CD4-positive, alpha-beta T cell treated with Interleukin-4 for 4 hours (primary cell): ENCODE results near the gene SULT4A1.

Experiments used
- DNase-seq: peaks from one replicate; pipeline ENCODE4 v3.0.0-alpha.2; 2020

Gene SULT4A1

DNA sequence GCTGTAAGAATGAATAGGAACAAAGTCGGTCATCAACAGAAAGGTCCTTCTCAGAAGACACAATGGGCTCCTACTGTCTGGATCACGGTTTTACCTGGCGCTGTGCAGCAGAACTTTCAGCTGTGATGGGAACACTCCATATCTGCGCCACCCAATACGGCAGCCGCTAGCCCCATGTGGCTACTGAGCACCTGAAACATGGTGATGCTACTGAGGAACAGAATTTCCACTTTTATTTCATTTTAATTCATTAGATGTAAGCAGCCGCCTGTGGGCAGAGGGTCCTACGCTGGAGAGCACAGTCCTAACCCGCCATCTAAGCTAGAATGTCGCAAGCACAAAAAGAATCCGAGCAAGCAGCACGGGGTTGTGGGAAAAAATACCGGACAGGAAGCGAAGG lies 2.7 kb downstream of the SULT4A1 start:
- DNase-seq: no peak

DNA sequence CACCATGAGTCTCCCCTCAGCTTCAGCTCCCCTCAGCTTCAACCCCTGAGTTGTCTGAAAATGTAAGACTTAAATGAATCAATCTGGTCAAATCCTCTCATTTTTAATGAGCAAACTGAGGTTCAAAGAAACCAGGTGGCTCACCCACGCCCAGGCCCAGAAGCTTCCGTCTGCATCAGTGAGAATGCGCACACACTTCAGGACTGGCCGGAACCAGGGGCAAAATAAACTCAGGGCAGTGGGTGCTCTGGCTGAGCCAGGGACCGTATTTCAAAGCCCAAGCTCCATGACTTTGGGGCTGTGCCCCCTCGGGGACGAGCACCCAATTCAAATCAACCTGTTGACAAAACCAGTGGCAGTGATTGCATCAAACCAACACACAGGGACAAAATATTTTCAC lies 3.1 kb downstream of the SULT4A1 start:
- no peak for DNase-seq

DNA sequence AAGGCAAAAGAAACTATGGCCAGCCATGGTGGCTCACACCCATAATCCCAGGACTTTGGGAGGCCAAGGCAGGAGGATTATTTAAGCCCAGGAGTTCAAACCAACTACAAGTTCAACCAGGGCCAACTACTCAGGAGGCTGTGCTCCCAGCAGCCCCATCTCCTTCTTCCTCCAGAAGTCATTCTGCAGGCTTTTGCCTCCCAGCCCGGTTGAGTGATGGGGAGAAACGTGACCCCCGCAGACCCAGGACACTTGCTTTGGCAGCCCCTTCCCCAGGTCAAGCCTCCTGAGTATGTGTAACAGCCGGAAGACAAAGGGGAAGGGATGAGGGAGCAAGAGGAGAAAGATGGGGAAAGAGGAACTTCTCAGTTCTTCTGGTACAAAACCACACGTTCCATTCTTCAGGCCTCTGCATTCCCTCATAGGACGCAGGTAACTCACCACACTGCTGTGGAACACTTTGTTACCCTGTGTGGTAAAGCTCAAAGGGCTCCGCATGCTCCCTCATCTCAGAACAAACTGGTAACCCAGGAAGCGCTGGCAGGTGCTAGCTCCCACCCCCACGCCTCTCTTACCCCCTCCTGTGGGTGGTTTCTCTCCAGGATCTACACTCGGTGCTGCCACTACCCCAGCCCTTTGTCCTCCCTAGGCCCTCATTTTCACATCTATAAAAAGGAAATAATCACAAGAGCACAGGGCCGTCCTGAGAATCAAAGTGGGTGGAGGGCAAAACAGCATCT lies 4.0 kb downstream of the SULT4A1 start:
- DNase-seq: no peak

DNA sequence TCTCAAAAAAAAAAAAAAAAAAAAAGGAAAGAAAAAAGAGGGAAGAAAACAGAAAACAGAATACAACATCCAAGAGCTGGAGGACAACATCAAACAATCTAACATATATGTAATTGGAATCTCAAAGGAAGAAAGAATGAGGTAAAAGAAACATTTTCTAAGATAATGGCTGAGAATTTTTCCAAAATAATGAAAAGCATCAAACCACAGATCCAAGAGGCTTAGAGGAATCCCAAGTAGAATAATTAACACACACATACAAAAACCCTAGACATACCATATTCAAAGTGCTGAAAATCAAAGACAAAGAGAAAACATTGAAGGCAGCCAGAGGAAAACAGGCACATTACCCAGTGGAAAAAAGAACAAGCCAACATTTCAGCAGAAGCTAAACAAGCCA lies 4.9 kb downstream of the SULT4A1 start:
- no peak for DNase-seq

DNA sequence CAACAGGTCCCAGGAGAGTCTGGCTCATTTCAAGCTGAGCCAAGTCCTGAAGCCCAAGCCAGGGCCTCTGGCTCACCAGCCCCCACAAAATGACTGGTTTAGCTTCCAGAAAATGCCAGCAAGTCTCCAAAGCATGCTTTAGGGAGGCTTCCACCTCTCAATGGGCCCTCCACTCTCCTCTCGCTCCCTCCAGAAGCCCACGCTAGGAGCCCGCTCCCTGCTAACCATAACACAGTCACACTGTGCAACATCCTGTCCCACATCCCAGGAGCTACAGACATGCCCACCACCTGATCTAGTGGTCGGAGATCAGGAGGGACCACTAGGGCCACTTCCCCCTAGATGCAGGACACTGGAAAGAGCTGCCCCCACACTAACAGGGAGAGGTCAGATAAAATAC lies 6.9 kb downstream of the SULT4A1 start:
- no peak for DNase-seq

DNA sequence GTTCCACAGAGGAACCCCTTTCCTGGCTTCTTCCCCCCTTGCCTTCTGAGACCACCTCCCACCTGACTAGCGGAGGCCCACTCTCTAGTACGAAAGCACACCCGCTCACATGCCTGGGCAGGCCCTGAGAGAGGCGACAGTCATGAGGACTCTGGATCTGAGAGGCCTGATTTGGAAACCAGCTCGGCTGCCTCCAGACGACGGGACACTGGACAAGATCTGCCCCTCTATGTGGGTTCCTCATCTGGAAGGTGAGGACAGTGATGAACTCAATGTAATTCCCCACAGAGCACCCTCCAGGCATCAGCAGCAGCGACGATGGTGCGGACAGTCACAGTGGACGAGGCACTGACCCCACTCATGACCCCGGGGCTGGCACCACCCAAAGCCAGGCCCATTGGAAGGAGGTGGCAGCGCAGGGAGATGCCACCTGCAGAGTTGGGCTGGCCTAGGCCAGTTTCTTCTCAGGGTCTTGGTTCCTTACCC lies 7.5 kb downstream of the SULT4A1 start:
- no peak for DNase-seq

DNA sequence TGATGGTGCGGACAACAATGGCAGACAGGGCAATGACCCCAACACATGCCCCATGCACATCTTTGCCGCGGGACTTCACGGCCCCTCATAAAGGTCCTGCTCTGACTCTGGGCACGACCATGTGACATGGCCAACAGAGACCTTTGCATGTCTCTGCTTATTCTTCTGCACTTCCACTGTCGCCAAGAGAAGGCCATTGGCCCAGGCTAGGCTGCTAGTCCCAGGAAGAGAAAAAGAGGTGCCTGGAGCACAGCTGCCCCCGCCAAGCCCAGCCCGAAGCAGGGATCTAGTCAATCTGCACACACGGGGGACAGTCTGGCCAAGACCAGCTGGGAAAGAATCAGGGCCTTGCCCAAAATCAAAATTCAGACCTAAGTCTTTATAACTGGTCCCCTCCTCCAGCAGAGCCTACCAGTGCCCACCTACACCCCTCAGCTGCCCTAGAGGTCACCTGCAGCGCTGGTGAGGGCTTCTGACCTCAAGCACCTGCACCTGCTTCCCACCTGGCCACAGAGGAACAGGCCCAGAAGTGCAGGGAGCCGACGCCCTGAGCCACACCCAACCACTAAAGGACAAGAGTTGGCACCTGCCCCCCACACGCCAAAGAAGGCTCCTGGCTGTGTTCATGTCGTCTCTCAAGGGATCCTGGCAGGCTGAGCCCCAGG lies 8.1 kb downstream of the SULT4A1 start:
- DNase-seq: no peak

DNA sequence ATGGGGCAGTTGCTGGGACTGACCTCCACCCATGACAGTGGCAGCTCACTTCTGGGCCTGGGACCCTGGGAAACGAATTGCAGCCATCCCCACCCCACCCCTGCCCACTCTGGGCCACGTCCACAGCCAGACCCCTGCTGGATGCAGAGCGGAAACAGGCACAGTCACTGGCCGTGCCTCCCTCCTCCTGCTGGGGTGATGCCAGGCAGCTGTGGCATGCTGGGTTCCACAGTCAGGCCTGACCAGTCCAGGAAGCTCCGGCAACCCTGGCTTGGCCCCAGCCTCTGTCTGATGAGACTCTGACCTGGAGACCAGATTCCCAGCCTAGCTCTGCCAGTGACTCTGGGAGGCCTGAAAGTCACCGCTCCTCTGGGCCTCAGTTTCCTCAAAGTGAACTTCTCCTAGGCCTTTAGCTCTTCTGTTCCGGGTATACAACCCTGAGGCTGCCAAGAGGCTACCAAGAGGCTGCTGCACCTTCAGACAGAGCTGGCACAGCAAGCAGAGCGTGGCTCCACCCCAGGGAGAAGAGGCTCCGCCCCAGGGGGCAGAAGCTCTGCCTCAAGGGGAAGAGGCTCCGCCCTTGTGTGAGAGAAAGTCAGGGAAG lies 8.9 kb downstream of the SULT4A1 start:
- DNase-seq: no peak

DNA sequence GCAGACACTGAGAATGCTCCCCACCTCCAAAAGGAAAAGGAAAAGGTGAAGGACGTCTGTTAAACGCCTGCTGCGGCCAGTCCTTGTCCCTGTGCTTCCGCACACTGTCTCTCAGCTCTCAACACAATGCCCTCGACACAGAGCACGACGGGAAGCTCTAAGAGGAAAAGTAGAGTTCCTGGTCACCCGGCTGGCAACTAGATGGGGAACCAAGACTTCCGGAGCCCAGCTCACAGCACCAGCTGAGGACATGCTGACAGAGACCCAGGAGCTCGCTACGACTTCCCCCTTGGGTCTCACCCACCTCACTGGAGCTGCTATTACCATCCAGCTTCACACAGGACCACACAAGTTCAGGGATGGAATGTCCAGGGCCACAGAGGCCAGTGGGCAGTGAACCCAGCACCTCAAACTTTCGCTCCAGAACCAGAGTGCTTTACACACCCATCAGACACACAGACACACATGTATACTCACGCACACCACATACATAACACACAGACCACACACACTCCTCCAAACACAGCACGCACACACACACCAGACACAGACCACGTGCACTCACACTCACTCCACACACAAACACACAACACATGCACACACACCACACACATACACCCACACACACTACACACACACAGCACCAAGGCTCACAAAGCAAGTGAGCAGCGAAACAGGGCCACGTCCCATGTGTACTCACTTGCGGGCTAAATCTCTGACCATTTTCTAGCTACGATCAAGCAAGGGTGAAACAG lies 9.6 kb downstream of the SULT4A1 start:
- no peak for DNase-seq

DNA sequence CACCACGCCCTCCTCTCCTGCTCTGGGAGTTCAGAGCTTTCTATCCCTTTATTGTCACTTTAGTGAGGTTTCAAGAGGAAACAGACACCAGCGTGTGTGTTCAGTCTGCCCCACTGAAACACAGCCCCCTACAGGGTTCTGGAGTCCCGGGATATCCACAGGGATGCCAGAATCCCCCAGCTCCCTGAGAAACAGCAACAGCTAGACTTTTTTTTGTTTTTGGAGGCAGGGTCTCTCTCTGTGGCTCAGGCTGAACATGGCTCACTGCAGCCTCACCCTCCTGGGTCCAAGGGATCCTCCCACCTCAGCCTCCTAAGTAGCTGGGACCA lies 10.4 kb downstream of the SULT4A1 start:
- DNase-seq: no peak

DNA sequence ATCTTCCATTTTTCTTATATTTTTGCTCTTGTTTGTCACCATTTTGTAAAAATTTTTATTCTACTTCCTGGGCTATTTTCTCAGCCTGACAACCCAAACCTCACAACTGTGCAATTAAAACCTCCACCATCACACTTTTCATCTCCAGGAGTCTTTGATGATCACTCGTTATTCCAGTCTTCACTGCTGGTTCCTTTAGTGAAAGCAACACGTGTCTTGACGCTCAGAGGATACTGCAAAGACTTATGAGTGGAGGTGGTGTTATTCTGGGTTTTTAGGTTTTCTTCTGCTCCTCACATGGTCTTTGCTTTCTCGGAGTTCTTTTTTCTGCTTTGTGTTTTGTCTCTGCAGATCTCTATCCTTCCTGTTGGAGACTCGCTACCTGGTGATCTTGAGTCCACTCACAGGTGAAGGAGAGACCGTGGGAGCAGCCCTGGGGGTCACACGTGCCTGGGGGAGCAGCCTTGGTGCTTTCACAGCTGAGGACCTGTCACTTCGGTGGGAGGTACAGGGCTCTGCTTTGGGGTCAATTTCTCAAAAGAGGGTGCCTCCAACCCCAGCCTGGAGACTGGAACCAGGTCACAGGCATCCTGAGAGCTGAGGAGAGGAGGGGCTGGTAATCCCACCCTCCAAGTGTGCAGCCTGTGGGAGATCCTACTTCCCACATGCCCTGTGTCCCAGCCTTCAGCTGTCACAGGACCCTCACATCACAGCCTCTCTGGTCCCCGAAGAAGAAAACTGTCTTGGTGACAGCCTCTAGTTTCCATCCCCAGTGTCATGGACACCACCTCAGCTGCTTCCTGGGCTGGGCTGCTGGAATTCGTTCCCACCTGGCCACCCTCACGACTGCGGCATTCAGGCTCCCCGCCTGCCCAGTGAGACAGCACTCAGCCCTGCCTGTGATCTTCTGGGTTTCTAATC lies 11.0 kb downstream of the SULT4A1 start:
- DNase-seq: no peak

DNA sequence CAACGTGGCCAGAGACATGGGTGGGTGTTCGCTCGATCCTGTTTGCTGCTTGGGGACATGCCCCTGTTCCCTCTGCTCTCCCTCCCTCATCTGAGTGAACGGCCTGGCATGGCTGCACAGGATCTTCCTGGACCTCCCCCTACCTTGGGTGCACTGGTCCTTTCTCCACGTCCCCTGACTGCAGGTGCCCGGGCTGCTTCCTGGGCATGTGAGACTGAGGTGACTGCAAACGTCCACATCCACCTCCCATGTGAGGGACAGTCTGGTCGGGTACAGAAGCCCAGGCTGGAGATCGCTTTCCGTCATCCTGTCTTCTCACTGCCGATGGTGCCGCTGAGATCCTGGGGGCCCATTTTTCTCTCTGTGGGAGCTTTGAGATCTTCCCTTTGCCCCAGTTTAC lies 11.8 kb downstream of the SULT4A1 start:
- DNase-seq: no peak

DNA sequence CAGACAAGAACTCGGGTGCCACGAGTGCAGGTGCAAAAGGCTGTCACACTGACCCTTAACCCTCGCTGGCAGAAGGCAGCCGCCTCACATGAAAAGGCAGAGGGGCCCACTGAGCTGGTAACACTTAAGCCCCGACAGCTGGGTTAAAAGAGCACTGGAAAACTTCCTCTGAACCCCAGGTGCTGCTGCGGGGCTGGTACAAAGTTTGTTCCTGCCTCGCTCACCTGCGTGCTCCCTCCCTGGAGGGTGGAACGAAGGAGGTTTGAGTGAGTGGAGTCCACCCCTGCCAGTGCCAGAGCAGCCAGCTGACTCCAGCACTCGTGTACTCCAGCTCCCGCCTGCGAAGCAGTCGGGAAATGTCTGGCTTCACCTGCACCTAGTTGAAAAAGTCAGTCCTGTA lies 12.6 kb downstream of the SULT4A1 start:
- no peak for DNase-seq

DNA sequence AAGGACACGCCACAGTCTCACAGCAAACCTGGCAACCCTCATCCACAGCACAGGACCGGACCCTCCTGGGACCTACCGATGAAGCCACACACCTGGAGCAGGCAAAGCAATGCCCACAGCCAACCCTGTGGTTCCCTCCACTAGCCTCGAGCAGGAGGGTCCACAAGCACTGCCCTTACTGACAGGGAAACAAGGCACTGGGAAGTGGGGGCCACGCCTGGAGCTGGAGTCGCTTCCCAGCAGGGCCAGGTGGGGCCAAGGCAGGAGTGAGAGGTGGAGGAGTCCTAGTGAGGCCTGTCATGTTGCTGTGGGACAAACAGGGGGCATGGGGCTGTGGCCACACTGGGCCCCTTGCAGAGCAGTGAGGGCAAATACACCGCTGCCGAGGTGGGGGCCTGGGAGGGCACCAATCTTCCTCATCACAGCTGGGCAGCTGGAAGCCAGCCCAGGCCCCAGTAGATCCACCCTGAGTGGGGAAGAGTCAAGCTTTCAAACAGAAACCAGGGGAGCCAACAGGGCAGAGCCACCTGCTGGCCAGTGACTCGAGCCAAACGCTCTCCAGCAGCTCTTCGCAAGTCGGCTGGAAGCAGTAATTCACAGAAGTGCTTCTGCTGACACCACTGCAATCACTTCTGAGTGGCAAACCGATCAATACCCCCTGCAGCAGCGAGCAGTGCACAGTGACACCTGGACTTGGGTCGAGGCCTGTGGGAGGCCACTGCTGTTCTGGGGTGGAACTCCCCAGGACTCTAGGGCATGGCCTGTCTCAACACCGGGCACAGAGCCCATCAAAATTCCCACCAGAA lies 13.7 kb downstream of the SULT4A1 start:
- no peak for DNase-seq

DNA sequence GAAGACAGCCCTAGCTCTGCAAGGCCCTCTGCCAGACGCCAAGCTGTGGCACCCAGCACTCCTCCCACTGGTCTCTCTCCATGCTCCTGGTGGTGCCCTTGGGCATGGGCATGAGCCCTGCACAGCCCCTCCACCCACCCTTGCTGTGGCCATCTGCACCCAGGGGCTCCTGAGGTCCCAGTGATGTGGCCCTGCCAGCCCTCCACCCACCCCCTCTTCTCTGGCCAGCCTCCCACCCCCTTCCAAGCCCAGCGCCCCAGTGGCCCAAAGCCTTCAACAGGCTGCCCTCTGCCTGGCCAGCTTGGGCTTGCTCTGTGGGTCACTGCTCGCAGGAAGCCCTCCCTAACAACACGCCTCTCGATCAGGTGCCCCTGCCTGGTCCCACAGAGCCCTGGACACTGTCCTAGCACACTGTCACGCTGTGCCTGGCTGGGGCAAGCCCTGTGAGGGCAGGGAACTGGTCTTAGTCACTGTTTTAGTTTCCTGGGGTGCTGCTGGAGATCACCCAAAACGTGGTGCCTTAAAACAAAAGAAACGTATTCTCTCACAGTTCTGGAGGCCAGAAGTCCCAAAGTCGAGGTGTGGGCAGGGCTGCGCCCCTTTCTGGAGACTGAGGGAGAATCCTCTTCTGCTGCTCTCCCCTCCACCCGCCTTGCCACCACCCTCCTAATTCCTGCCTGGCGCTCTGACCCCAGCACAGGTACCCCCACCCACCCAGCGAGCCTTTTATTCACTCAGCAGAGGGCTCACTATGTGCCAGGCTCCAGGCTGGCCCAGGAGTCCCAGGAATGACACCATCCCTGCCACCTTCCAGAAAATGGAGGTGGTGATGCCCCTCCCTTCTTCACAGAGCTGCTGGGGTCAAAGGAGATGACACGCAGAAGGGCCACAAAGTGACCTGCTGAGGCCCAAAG lies 14.7 kb downstream of the SULT4A1 start:
- no peak for DNase-seq

DNA sequence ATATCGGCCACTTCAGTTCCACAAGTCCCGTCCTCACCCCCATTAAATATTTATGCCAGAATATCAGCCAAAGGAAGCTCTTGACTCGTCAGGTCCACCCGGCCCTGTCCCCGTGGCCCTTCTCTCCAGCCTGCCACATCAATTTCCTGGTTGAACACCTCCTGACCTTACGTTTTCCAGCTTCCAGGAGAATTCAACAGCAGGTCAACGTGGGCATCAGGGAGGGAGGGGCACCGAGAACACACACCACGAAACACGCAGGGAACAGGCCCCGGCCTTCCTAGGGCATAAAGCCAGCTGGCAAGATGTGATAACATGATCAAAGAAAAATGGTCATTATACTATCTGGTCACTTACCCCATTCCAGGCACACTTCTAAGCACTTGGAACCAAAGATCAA lies 15.3 kb downstream of the SULT4A1 start:
- no peak for DNase-seq

DNA sequence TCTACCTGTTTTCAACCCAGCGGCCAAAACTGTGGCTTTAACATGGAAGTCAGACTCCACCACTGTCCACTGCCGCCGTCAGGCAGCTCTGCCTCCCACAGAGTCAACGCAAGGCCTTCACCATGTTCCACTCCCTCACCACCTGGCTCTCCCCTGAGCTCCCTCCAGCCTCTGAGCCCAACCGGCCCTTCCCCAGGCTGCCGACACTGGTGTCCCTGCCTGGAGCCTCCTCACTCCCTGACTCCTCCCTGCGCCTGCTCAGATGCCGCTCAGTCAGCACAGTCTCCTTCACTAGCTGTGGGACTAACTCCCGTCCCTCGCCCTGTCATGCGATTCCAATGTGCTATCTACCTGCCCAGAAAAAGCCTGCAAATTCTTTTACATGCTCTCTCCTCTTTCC lies 16.3 kb downstream of the SULT4A1 start:
- no peak for DNase-seq

DNA sequence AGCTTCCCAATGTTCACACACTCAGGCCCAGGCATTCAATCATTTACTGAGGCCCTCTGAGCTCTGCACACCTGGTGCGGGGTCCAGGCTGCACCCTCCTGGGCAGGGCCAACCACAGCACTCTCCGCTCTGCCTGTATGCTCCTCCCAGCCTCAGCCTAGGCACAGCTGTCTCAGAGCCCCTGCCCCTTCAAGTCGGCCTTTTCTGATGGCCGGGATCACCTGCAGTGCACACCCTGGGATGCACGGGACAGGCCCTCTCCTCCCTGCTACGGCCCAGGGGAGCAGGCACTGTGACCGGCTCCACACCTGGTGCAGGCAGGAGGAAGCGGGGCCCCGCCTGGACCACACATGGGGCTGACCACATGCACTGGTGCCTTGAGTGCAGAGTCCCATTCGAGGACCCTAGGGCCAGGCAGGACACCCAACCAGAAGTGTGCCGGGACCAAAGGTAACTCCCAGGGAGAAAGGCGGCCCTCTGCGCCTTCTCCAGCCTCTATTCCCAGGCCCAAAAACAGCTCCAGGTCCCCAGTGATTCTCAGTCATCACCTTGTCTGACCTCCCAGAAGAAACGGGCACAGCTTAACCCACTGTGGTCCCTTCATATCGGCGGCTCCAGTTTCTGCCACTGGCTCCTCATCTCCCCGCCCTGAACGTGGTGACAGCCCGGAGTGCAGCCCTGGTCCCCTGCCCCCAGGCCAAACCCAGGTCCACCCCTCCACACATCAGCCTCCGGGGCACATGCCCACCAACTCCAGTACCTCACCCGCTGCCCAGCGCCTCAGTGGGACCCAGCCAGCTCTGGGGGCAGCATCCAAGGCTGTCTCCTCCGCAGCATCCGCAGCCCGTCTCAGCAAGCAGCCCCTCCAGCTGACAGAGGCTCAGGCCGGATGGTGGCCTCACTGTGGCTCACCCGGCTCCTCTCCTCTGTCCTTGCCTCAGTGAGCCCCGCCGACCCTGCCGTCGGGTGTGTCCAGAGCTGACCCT lies 17.5 kb downstream of the SULT4A1 start:
- DNase-seq: no peak
